Parathyroid adenoma (tissue), 2 donors: ENCODE results near the gene PEF1.
A peak's percentile ranks its signal among the peaks of the same experiment; 100 is the strongest.

Source experiments
- H2AFZ ChIP-seq: fragments of 300-600 bp; sonication (generic); one replicate; pipeline ENCODE4 v1.7.0; 2017; ENCODE audit warnings: antibody characterized with exemption, mild to moderate bottlenecking
- H3K27ac ChIP-seq: fragments of 300-600 bp; sonication (generic); one replicate; pipeline ENCODE4 v1.7.0; 2017
- H3K27me3 ChIP-seq: fragments of 300-600 bp; sonication (generic); one replicate; pipeline ENCODE4 v1.7.0; 2017; ENCODE audit warnings: low read length; ENCODE audit not compliant: control insufficient read depth, insufficient read depth
- H3K36me3 ChIP-seq: fragments of 300-600 bp; sonication (generic); one replicate; pipeline ENCODE4 v1.7.0; 2017; ENCODE audit warnings: low read length; ENCODE audit not compliant: control insufficient read depth, insufficient read depth
- H3K4me1 ChIP-seq: fragments of 300-600 bp; sonication (generic); one replicate; pipeline ENCODE4 v1.7.0; 2017; ENCODE audit warnings: control low read depth
- H3K4me2 ChIP-seq: fragments of 300-600 bp; sonication (generic); one replicate; pipeline ENCODE4 v1.7.0; 2017; ENCODE audit warnings: low read length
- H3K4me3 ChIP-seq: fragments of 300-600 bp; sonication (generic); one replicate; pipeline ENCODE4 v1.7.0; 2017; ENCODE audit warnings: low read depth, low read length
- H3K79me2 ChIP-seq: fragments of 300-600 bp; sonication (generic); one replicate; pipeline ENCODE4 v1.7.0; 2017; ENCODE audit warnings: control low read depth
- H3K9ac ChIP-seq: fragments of 300-600 bp; sonication (generic); one replicate; pipeline ENCODE4 v1.7.0; 2017; ENCODE audit warnings: mild to moderate bottlenecking
- H3K9me3 ChIP-seq: fragments of 300-600 bp; sonication (generic); one replicate; pipeline ENCODE4 v1.7.0; 2017; ENCODE audit warnings: low read length; ENCODE audit not compliant: control insufficient read depth
- CTCF ChIP-seq: fragments of 300-600 bp; sonication (generic); IDR thresholded peaks from one replicate; pipeline ENCODE4 v1.7.0; 2017; ENCODE audit warnings: antibody characterized with exemption, mild to moderate bottlenecking
- donor health status: primary hyperparathyroidism.

Gene PEF1

DNA sequence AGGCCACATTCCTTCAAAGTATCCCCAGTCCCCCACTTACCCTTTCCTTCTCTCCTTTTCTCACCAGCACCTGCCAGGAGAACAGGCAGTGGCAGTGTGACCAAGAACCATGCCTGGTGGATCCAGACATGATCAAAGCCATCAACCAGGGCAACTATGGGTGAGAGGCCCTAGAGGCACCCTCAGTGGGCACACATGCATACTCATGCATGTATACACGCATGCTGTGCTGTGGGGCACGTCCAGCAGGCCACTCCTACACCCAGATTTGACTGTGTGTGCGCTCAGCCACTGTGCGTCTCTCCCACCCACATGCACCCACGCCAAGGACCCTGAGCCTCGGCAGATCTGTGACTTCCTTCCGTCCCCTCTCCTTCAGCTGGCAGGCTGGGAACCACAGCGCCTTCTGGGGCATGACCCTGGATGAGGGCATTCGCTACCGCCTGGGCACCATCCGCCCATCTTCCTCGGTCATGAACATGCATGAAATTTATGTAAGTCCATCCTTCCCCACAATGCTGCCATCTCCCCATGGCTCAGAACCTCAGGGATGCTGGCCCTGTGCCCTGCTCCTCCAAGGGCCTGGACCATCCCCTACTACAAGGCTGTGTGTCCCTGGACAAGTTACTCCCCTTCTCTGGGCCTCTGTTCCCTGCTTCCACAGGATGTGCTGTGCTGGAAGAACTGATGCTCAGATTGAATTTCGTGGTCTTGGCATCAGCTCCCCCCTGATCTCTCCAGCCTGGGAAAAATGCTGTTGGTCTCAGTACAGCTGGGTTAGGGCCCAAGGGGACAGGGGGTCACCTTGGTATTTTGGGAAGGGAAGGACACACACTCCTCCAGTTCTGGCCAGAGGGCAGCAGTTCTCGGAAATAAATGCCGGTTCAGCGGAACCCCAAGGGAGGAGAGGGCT lies 61.3 kb downstream of the PEF1 start:
- Histone ChIP-seq H3K4me2 (peak overlapping the region; percentile 15), H3K4me1 (no peaks in the 10 kb centered on the region), H3K9ac (no peak overlapping the region), H3K4me3 (no peak overlapping the region), H3K27ac (peak overlapping the region; percentile 54), H3K9me3 (no peaks in the 10 kb centered on the region), H3K36me3 (no peaks in the 10 kb centered on the region), H2AFZ (no peak overlapping the region), H3K27me3 (no peaks in the 10 kb centered on the region), H3K79me2 (no peaks in the 10 kb centered on the region)
- no peak for TF ChIP-seq CTCF

DNA sequence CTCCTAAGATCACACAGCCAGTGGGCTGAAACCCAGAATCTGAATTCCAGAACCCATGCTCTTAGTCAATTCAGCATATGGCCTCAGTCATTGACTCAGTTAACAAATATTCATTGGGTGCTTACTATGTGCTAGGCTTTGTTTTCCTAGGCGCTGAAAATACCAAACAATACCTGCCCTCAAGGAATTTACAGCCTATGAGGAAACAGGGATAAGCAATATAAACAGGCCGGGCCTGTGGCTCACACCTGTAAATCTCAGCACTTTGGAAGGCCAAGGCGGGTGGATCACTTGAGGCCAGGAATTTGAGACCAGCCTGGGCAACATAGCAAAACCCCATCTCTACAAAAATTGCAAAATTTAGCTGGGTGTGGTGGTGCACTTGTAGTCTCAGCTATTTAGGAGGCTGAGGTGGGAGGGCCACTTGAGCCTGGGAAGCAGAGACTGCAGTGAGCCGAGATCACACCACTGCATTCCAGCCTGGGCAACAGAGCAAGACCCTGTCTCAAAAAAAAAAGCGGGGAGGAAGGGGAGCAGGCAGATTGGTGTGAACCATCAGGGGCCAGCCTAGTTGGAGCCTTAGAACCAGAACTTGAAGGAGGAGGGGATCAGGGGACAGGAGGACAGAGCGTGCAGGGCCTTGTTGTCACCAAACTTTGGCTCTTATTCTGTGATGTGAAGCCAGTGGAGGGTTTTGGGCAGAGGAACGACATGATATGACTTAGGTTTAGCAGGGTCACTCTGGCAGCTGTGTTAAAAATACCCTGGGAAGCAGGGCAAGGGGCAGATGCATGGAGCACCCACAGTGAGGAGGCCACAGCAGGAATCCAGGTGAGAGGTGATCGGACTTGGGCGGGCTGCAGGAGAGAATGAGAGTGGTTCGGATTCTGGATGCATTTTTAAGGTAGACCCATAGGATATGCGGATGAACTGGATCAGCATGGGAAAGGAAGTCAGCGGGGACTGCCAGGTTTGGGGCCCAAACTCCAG lies 62.6 kb downstream of the PEF1 start:
- Histone ChIP-seq H3K4me1 (no peaks in the 10 kb centered on the region), H3K27ac (peak overlapping the region; percentile 24)

DNA sequence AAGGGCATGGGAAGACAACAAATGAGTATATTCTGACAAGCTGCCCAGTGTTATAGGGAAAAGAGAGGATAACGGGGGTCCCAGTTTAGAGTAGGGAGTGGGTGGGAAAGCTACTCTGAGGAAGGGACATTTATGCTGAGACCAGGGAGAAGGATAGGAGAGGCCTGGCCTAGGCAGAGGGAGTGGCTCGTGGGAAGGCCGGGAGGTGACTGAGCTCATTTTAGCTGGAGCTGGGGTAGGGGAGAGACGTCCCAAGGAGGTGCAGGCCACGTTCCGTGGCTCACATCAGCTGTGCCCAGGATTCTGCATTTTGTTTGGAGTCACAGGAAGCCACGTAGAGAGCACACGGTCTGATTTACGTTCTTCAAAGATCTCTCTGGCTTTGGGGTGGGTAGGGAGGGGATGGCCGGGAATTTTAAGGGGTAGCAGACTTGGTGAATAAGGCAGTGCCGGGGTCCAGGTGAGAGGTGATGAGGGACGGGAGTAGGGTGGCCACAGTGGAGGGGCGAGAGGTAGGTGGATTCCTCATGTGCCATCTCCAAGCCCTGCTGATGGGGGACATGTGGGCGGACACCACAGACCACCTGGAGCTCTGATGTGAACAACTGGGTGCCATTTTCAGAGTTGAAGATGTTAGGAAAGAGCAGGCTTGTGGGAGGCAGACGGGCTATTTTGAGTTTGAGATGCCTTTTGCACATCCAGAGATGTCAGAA lies 63.6 kb downstream of the PEF1 start:
- Histone ChIP-seq H3K36me3 (no peaks in the 10 kb centered on the region), H3K4me2 (no peak overlapping the region), H3K4me1 (no peaks in the 10 kb centered on the region), H3K9ac (no peak overlapping the region), H3K4me3 (no peak overlapping the region), H2AFZ (no peak overlapping the region), H3K27ac (peak overlapping the region; percentile 24), H3K27me3 (no peaks in the 10 kb centered on the region), H3K79me2 (no peaks in the 10 kb centered on the region), H3K9me3 (no peaks in the 10 kb centered on the region)
- TF ChIP-seq CTCF, result no peak

More for the DNA sequence above, 62.6 kb downstream of the PEF1 start:
- no peaks in the 10 kb centered on the region for H3K9me3 ChIP-seq
- TF ChIP-seq CTCF, result no peak
- H3K9ac ChIP-seq, result no peak overlapping the region
- no peak overlapping the region for H3K4me2 ChIP-seq
- H3K4me3 ChIP-seq, result no peak overlapping the region
- no peak overlapping the region for H2AFZ ChIP-seq
- no peaks in the 10 kb centered on the region for H3K27me3 ChIP-seq
- H3K36me3 ChIP-seq, result no peaks in the 10 kb centered on the region
- no peaks in the 10 kb centered on the region for H3K79me2 ChIP-seq

GRCh38 chr1:31580513-31580870 lies 64.2 kb downstream of the PEF1 start:
- no peaks in the 10 kb centered on the region for H3K9me3 ChIP-seq
- TF ChIP-seq CTCF, result no peak
- H3K27ac ChIP-seq, result peak overlapping the region; percentile 39
- no peak overlapping the region for H3K9ac ChIP-seq
- no peaks in the 10 kb centered on the region for H3K36me3 ChIP-seq
- no peaks in the 10 kb centered on the region for H3K79me2 ChIP-seq
- no peak overlapping the region for H2AFZ ChIP-seq
- no peak overlapping the region for H3K4me2 ChIP-seq
- H3K27me3 ChIP-seq, result no peaks in the 10 kb centered on the region
- H3K4me1 ChIP-seq, result no peaks in the 10 kb centered on the region
- H3K4me3 ChIP-seq, result no peak overlapping the region
